Measurements from ENCODE around the gene UCKL1. TPM values are rescaled to one million over a fixed set of nuclear protein-coding genes. Genes with fewer than 3 reads are reported as not detected.

Gene UCKL1
- total RNA-seq, result 10 to 100 TPM; 37.4 to 57.8 (median 43.6) TPM
- long read RNA-seq, donor 1, partial matches to known transcripts, result 48 of 89 reads
- long read RNA-seq, donor 1, other reads (novel, unspliced or antisense), result 41 of 89 reads
- long read RNA-seq, donor 2, partial matches to known transcripts, result 3 of 24 reads
- long read RNA-seq, donor 2, other reads (novel, unspliced or antisense), result 21 of 24 reads

DNA sequence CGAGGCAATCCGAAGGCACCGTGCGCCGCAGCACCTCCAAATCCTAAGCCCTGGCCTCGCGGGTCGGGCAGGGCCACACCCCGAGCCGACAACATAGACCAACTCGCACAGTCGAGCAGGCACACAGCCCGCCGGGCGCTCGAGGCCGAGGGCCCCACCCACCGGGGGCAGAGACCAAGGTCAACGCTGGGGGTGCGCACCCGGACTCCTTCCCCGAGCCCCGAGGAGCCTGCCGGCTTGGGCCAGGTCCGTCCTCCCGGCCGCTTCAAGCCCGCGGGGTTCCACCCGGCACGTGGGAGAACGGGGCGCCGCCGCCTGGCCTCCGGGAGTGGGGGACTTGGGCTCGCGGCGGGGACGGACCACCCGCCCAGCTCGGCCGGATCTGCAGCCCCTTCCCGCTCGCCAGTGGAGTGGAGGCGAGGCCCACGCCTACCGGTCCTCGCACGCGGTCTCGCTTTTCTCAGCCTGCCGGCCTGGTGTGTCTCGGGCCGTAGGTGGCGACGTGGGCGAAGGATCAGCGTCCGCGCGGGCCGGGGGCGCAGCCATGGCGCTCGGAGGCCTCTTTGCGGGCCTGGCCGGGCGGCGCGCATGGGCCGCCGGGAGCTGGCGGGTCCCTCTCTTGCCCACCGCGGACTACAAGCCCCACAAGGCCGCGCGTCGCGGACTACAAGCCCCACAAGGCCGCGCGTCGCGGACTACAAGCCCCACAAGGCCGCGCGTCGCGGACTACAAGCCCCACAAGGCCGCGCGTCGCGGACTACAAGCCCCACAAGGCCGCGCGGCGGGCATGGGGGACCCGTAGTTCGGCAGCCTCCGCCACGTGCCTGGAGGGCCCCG lies at the start of gene UCKL1:
Gene UCKL1 (minus strand): TSS at position 590 of the 837 bp plus-strand sequence. CDS start 44 bp downstream, at position 546.
- DNase-seq (peak; percentile 92 to 97 (median 93)), ATAC-seq (peak; percentile 73)
- H3K36me3 ChIP-seq (ENCODE audit: low read depth), result no peaks in the 10 kb centered on the region
- intact Hi-C loops (cut with DNase I, micrococcal nuclease), result no loop called here
- H3K4me1 ChIP-seq (ENCODE audit: low read depth), result peaks cover 47% of the 10 kb centered on the region
- H3K9me3 ChIP-seq, result no peaks in the 10 kb centered on the region
- TF ChIP-seq, protein P1, sequence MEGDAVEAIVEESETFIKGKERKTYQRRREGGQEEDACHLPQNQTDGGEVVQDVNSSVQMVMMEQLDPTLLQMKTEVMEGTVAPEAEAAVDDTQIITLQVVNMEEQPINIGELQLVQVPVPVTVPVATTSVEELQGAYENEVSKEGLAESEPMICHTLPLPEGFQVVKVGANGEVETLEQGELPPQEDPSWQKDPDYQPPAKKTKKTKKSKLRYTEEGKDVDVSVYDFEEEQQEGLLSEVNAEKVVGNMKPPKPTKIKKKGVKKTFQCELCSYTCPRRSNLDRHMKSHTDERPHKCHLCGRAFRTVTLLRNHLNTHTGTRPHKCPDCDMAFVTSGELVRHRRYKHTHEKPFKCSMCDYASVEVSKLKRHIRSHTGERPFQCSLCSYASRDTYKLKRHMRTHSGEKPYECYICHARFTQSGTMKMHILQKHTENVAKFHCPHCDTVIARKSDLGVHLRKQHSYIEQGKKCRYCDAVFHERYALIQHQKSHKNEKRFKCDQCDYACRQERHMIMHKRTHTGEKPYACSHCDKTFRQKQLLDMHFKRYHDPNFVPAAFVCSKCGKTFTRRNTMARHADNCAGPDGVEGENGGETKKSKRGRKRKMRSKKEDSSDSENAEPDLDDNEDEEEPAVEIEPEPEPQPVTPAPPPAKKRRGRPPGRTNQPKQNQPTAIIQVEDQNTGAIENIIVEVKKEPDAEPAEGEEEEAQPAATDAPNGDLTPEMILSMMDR (IDR thresholded peaks at IDR 0.05), result no peak
- peak within 1 kb of the TSS; percentile 99 for H3K4me3 ChIP-seq

- Histone ChIP-seq H3K4me3 (no peak overlapping the region), H3K9me3 (no peaks in the 10 kb centered on the region), H3K36me3 (ENCODE audit: low read depth) (peaks cover 15% of the 10 kb centered on the region), H3K4me1 (ENCODE audit: low read depth) (no peaks in the 10 kb centered on the region)
- DNase-seq (no peak), ATAC-seq (no peak)
- intact Hi-C loops (cut with DNase I, micrococcal nuclease), result no loop called here
- TF ChIP-seq, protein P1 (IDR thresholded peaks at IDR 0.05), result no peak
Measured at GRCh38 chr20:64005394-64005793, 49.2 kb upstream of the UCKL1 start.

GRCh38 chr20:64003960-64004725 lies 47.9 kb upstream of the UCKL1 start:
- intact Hi-C loops (cut with DNase I, micrococcal nuclease), result no loop called here
- no peaks in the 10 kb centered on the region for H3K4me1 ChIP-seq (ENCODE audit: low read depth)
- no peak for DNase-seq
- TF ChIP-seq, protein P1 (IDR thresholded peaks at IDR 0.05), result no peak
- H3K4me3 ChIP-seq, result no peak overlapping the region
- peaks cover 15% of the 10 kb centered on the region for H3K36me3 ChIP-seq (ENCODE audit: low read depth)
- peak; percentile 25 for ATAC-seq
- no peaks in the 10 kb centered on the region for H3K9me3 ChIP-seq

GRCh38 chr20:64001607-64002011 lies 45.4 kb upstream of the UCKL1 start:
- Histone ChIP-seq H3K36me3 (ENCODE audit: low read depth) (peaks cover 17% of the 10 kb centered on the region), H3K4me3 (no peak overlapping the region), H3K4me1 (ENCODE audit: low read depth) (no peaks in the 10 kb centered on the region), H3K9me3 (no peaks in the 10 kb centered on the region)
- intact Hi-C loops (cut with DNase I, micrococcal nuclease), result no loop called here
- TF ChIP-seq, protein P1 (IDR thresholded peaks at IDR 0.05), result no peak
- DNase-seq (no peak), ATAC-seq (peak; percentile 58)

GRCh38 chr20:64000906-64001305 lies 44.7 kb upstream of the UCKL1 start:
- TF ChIP-seq, protein P1 (IDR thresholded peaks at IDR 0.05), result no peak
- Histone ChIP-seq H3K4me1 (ENCODE audit: low read depth) (no peaks in the 10 kb centered on the region), H3K4me3 (no peak overlapping the region), H3K36me3 (ENCODE audit: low read depth) (peaks cover 23% of the 10 kb centered on the region), H3K9me3 (no peaks in the 10 kb centered on the region)
- no peak for ATAC-seq
- intact Hi-C loops (cut with DNase I, micrococcal nuclease), result no loop called here
- DNase-seq, result no peak

All from mucosa of descending colon (tissue), 3 donors.